ENCODE results near the gene EPC2.

DNA sequence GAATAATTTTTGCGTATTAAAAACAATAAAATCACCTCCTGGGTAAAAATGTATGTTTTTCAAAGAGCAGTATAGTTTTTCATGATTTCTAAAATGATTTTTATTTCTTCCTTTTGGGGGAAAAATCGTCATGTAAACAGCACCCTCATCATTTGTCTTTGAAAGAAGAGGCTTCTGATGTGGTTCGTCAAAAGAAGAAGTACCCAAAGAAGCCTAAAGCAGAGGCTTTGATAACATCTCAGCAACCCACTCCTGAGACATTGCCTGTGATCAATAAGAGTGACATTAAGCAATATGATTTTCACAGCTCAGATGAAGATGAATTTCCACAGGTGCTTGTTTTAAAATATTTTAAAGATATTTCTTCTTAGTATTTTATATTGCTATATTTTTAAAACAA is 120.3 kb downstream of the EPC2 start:
- TF ChIP-seq, protein P1, sequence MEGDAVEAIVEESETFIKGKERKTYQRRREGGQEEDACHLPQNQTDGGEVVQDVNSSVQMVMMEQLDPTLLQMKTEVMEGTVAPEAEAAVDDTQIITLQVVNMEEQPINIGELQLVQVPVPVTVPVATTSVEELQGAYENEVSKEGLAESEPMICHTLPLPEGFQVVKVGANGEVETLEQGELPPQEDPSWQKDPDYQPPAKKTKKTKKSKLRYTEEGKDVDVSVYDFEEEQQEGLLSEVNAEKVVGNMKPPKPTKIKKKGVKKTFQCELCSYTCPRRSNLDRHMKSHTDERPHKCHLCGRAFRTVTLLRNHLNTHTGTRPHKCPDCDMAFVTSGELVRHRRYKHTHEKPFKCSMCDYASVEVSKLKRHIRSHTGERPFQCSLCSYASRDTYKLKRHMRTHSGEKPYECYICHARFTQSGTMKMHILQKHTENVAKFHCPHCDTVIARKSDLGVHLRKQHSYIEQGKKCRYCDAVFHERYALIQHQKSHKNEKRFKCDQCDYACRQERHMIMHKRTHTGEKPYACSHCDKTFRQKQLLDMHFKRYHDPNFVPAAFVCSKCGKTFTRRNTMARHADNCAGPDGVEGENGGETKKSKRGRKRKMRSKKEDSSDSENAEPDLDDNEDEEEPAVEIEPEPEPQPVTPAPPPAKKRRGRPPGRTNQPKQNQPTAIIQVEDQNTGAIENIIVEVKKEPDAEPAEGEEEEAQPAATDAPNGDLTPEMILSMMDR (IDR thresholded peaks at IDR 0.05; ENCODE audit: low read depth, low read length), result no peak
- TF ChIP-seq, protein P2, sequence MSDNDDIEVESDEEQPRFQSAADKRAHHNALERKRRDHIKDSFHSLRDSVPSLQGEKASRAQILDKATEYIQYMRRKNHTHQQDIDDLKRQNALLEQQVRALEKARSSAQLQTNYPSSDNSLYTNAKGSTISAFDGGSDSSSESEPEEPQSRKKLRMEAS (IDR thresholded peaks at IDR 0.05; ENCODE audit: low read depth, low read length), result no peak
- no peak for TF ChIP-seq POLR2A (IDR thresholded peaks at IDR 0.05; ENCODE audit: extremely low read depth, insufficient read length)
